Measurements from ENCODE around the gene THADA.

Gene THADA

GRCh38 chr2:43186679-43187374 is 409.0 kb downstream of the THADA start:
- Histone ChIP-seq H3K27me3 (ENCODE audit: insufficient read depth, poor library complexity, severe bottlenecking) (no peaks in the 10 kb centered on the region), H3K27ac (replicated peaks) (no peak overlapping the region), H3K4me3 (replicated peaks; ENCODE audit: insufficient read depth, low read length) (no peak overlapping the region)
- TF ChIP-seq GABPA (IDR thresholded peaks at IDR 0.05; ENCODE audit: low read depth) = no peak
- TF ChIP-seq, protein P1, sequence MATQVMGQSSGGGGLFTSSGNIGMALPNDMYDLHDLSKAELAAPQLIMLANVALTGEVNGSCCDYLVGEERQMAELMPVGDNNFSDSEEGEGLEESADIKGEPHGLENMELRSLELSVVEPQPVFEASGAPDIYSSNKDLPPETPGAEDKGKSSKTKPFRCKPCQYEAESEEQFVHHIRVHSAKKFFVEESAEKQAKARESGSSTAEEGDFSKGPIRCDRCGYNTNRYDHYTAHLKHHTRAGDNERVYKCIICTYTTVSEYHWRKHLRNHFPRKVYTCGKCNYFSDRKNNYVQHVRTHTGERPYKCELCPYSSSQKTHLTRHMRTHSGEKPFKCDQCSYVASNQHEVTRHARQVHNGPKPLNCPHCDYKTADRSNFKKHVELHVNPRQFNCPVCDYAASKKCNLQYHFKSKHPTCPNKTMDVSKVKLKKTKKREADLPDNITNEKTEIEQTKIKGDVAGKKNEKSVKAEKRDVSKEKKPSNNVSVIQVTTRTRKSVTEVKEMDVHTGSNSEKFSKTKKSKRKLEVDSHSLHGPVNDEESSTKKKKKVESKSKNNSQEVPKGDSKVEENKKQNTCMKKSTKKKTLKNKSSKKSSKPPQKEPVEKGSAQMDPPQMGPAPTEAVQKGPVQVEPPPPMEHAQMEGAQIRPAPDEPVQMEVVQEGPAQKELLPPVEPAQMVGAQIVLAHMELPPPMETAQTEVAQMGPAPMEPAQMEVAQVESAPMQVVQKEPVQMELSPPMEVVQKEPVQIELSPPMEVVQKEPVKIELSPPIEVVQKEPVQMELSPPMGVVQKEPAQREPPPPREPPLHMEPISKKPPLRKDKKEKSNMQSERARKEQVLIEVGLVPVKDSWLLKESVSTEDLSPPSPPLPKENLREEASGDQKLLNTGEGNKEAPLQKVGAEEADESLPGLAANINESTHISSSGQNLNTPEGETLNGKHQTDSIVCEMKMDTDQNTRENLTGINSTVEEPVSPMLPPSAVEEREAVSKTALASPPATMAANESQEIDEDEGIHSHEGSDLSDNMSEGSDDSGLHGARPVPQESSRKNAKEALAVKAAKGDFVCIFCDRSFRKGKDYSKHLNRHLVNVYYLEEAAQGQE (IDR thresholded peaks at IDR 0.05; ENCODE audit: insufficient replicate concordance, low read depth) = no peak
- TF ChIP-seq, protein P2, sequence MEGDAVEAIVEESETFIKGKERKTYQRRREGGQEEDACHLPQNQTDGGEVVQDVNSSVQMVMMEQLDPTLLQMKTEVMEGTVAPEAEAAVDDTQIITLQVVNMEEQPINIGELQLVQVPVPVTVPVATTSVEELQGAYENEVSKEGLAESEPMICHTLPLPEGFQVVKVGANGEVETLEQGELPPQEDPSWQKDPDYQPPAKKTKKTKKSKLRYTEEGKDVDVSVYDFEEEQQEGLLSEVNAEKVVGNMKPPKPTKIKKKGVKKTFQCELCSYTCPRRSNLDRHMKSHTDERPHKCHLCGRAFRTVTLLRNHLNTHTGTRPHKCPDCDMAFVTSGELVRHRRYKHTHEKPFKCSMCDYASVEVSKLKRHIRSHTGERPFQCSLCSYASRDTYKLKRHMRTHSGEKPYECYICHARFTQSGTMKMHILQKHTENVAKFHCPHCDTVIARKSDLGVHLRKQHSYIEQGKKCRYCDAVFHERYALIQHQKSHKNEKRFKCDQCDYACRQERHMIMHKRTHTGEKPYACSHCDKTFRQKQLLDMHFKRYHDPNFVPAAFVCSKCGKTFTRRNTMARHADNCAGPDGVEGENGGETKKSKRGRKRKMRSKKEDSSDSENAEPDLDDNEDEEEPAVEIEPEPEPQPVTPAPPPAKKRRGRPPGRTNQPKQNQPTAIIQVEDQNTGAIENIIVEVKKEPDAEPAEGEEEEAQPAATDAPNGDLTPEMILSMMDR (IDR thresholded peaks at IDR 0.05; ENCODE audit: insufficient read depth, low read length) = no peak
- no peak for TF ChIP-seq SPI1 (IDR thresholded peaks at IDR 0.05; ENCODE audit: borderline replicate concordance, low read depth)
- no peak for TF ChIP-seq POLR2AphosphoS5 (IDR thresholded peaks at IDR 0.05; ENCODE audit: low read depth)
- DNase-seq (ENCODE audit: low read depth in 1 of 2, low spot score in 1 of 2) = no peak

DNA sequence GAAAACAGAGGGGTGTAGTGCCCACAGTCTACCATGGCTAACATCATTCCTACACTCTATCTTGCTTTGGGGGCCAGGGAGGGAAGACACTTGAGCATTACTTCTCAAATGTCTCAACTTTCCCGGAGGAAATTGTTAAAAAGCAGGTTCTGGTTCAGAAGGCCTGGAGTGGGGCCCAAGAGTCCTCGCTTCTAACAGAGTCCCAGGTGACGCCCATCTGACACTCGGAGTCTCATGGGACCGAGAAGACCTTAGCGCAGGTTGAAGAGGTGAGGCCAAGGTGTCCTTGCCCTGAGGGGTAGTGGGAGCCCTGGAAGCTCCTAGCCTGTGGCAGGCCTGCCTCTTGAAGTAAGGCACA is 409.5 kb downstream of the THADA start:
- no peaks in the 10 kb centered on the region for H3K27me3 ChIP-seq (ENCODE audit: insufficient read depth, poor library complexity, severe bottlenecking)
- H3K27ac ChIP-seq (replicated peaks) = peak overlapping the region; percentile 11; the same call in 1 of the 2 replicates
- no peak for DNase-seq (ENCODE audit: low read depth in 1 of 2, low spot score in 1 of 2)
- no peak overlapping the region for H3K4me3 ChIP-seq (replicated peaks; ENCODE audit: insufficient read depth, low read length)
- TF ChIP-seq POLR2AphosphoS5 (IDR thresholded peaks at IDR 0.05; ENCODE audit: low read depth) = no peak
- no peak for TF ChIP-seq SPI1 (IDR thresholded peaks at IDR 0.05; ENCODE audit: borderline replicate concordance, low read depth)
- no peak for TF ChIP-seq GABPA (IDR thresholded peaks at IDR 0.05; ENCODE audit: low read depth)
- TF ChIP-seq, protein P1 (IDR thresholded peaks at IDR 0.05; ENCODE audit: insufficient replicate concordance, low read depth) = no peak
- TF ChIP-seq, protein P2 (IDR thresholded peaks at IDR 0.05; ENCODE audit: insufficient read depth, low read length) = no peak

DNA sequence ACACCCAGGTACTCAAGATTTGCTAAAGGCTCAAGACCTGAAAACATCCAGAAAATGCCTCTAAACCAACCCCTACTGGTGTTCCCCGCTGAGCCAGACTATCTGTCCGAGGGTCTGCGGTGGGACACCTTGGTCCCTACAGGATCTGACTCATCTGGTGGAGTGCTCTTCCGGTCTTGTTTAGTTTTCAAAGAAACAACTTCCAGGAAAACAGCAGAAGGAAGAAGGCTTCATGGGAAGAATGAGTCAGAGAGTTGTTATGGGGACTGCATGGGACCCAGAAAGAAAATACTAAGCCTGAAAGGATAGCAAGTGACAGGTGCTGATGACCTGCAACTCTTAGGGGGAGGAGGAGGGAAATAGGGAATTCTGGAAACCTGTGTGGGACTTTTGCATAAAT is 410.7 kb downstream of the THADA start:
- no peak for DNase-seq (ENCODE audit: low read depth in 1 of 2, low spot score in 1 of 2)
- peak overlapping the region; percentile 3; the same call in 1 of the 2 replicates for H3K27ac ChIP-seq (replicated peaks)
- no peak overlapping the region for H3K4me3 ChIP-seq (replicated peaks; ENCODE audit: insufficient read depth, low read length)
- H3K27me3 ChIP-seq (ENCODE audit: insufficient read depth, poor library complexity, severe bottlenecking) = no peaks in the 10 kb centered on the region
- TF ChIP-seq POLR2AphosphoS5 (IDR thresholded peaks at IDR 0.05; ENCODE audit: low read depth) (no peak), SPI1 (IDR thresholded peaks at IDR 0.05; ENCODE audit: borderline replicate concordance, low read depth) (no peak)
- TF ChIP-seq, protein P2 (IDR thresholded peaks at IDR 0.05; ENCODE audit: insufficient read depth, low read length) = no peak

Data from HL-60 (cell line).